H1 (cell line): ENCODE data around the gene DOCK8.

Source experiments
- BRCA1 ChIP-seq: IDR thresholded peaks from 2 replicates; pipeline ENCODE4 v1.6.1; 2012; ENCODE audit warnings: low read depth, low read length, improper control_type of control experiment
- CBX5 ChIP-seq: fragments of 300-800, 300-1000 bp; sonication (generic); IDR thresholded peaks from 2 replicates; pipeline ENCODE4 v1.7.1; 2016; ENCODE audit warnings: antibody characterized with exemption, low read length, low read depth
- E2F6 ChIP-seq: IDR thresholded peaks from 2 replicates; pipeline ENCODE4 v1.6.1; 2012; ENCODE audit warnings: inconsistent platforms
- EZH2 ChIP-seq: fragments of 200-600 bp; sonication (generic); IDR thresholded peaks from 2 replicates; pipeline ENCODE4 v1.7.1; 2012; ENCODE audit warnings: low read depth, mild to moderate bottlenecking, moderate library complexity, low read length, inconsistent platforms; ENCODE audit not compliant: severe bottlenecking
- JUN ChIP-seq: IDR thresholded peaks from 2 replicates; pipeline ENCODE4 v1.6.1; 2011; ENCODE audit warnings: low read depth, mild to moderate bottlenecking, improper control_type of control experiment, low read length
- MAFK ChIP-seq: IDR thresholded peaks from 2 replicates; pipeline ENCODE4 v1.6.1; 2012; ENCODE audit warnings: low read depth, mild to moderate bottlenecking, improper control_type of control experiment, low read length
- MAX ChIP-seq: IDR thresholded peaks from 2 replicates; pipeline ENCODE4 v1.6.1; 2012; ENCODE audit warnings: inconsistent platforms
- NRF1 ChIP-seq: IDR thresholded peaks from 2 replicates; pipeline ENCODE4 v1.6.1; 2011; ENCODE audit warnings: mild to moderate bottlenecking, low read depth, low read length, improper control_type of control experiment
- POLR2AphosphoS5 ChIP-seq: IDR thresholded peaks from 2 replicates; pipeline ENCODE4 v1.6.1; 2011; ENCODE audit warnings: low read depth, low read length
- SRF ChIP-seq: IDR thresholded peaks from 2 replicates; pipeline ENCODE4 v1.6.1; 2011; ENCODE audit warnings: mild to moderate bottlenecking, low read depth, low read length, moderate library complexity
- TBP ChIP-seq: IDR thresholded peaks from 2 replicates; pipeline ENCODE4 v1.6.1; 2011; ENCODE audit warnings: low read depth, low read length, improper control_type of control experiment

GRCh38 chr9:219670-220365 is 5.2 kb downstream of the DOCK8 start:
- TF ChIP-seq POLR2AphosphoS5 (no peak), E2F6 (no peak), SRF (no peak), JUN (no peak), MAX (no peak), NRF1 (no peak), TBP (no peak), CBX5 (no peak), BRCA1 (no peak), MAFK (no peak), EZH2 (no peak)
